ENCODE data around the gene TMEM131. TPM values are rescaled to one million over a fixed set of nuclear protein-coding genes. Genes with fewer than 3 reads are reported as not detected.

The TMEM131 gene
- total and polyA plus RNA-seq, 3 donors from 2014 or later, result 35.0 to 54.8 (median 49.6) TPM

DNA sequence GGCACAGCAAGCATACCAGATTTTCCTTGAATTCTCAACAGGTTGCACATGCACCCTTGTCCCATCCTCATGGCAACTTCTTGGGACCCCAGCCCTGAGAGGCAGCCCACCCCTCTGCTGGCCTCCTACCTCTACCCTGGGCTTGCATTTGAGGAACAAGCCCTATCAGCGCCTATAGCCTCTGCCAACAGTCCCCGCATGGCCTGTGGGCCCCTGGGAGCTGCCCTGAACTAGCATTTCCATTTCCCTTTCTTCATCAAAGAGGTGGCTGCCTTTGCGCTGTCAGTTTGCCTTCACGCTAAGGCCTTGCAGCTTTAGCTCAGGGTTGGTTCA lies 287.7 kb downstream of the TMEM131 start:
- Histone ChIP-seq H3K36me3 (ENCODE audit: low read depth, missing control alignments) (no peaks in the 10 kb centered on the region), H3K4me3 (no peak overlapping the region), H3K27ac (no peak overlapping the region), H3K4me1 (no peaks in the 10 kb centered on the region), H3K9me3 (no peaks in the 10 kb centered on the region), H3K27me3 (no peaks in the 10 kb centered on the region)
- intact Hi-C loops (cut with DNase I; ENCODE audit: low total_unique reads), result no loop called here
- TF ChIP-seq, protein P1, sequence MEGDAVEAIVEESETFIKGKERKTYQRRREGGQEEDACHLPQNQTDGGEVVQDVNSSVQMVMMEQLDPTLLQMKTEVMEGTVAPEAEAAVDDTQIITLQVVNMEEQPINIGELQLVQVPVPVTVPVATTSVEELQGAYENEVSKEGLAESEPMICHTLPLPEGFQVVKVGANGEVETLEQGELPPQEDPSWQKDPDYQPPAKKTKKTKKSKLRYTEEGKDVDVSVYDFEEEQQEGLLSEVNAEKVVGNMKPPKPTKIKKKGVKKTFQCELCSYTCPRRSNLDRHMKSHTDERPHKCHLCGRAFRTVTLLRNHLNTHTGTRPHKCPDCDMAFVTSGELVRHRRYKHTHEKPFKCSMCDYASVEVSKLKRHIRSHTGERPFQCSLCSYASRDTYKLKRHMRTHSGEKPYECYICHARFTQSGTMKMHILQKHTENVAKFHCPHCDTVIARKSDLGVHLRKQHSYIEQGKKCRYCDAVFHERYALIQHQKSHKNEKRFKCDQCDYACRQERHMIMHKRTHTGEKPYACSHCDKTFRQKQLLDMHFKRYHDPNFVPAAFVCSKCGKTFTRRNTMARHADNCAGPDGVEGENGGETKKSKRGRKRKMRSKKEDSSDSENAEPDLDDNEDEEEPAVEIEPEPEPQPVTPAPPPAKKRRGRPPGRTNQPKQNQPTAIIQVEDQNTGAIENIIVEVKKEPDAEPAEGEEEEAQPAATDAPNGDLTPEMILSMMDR (IDR thresholded peaks at IDR 0.05), result no peak
- no peak for TF ChIP-seq POLR2A (IDR thresholded peaks at IDR 0.05)
- 74 to 79% methylated on average over 3 to 4 of the region's 4 CpGs for WGBS, 2 donors
- no peak for DNase-seq

DNA sequence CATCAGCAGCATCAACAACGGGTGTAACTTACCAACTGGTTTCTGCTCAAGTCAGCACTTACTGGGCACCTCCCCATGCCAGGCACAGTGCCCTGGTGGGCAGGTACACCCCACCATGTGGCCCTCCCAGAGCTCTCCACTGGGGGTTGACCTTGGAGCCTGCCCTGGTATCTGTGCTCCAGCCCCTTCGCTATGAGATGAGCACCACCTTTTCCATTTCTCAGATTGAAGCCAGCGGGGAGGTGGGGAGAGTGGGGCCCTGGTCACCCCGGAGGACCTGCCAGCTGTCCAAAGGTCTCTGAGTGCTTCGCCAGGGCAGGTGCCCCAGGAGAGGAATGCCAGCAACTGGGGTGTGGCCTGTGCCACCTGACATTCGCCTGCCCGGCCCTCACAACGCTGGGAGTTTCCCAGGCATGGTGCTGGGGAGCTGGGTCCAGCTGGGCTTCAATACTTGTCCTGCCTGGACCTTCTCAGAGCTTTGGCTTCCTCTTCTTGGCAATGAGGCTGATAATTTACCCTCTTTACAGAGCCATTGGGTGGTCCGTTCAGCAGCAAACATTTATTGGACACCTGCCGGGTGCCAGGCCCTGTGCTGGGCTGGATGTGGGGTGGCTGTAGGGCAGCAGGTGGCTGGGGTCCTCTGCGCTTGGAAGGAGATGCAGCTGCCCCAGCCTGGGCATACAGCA lies 288.2 kb downstream of the TMEM131 start:
- Histone ChIP-seq H3K9me3 (no peaks in the 10 kb centered on the region), H3K27me3 (no peaks in the 10 kb centered on the region), H3K27ac (no peak overlapping the region), H3K4me3 (no peak overlapping the region), H3K36me3 (ENCODE audit: low read depth, missing control alignments) (no peaks in the 10 kb centered on the region), H3K4me1 (no peaks in the 10 kb centered on the region)
- peak; percentile 8 for DNase-seq
- TF ChIP-seq POLR2A (IDR thresholded peaks at IDR 0.05), result no peak
- TF ChIP-seq, protein P1 (IDR thresholded peaks at IDR 0.05), result no peak
- intact Hi-C loops (cut with DNase I; ENCODE audit: low total_unique reads), result no loop called here
- WGBS, 2 donors, result 64 to 81% methylated on average over 2 to 10 of the region's 11 CpGs

GRCh38 chr2:97706708-97707345 lies 288.9 kb downstream of the TMEM131 start:
- no peak overlapping the region for H3K4me3 ChIP-seq
- H3K4me1 ChIP-seq, result no peaks in the 10 kb centered on the region
- WGBS, 2 donors, result 62 to 65% methylated on average over 11 of the region's 11 CpGs
- no peak overlapping the region for H3K27ac ChIP-seq
- H3K9me3 ChIP-seq, result no peaks in the 10 kb centered on the region
- no peak for DNase-seq
- intact Hi-C loops (cut with DNase I; ENCODE audit: low total_unique reads), result no loop called here
- TF ChIP-seq POLR2A (IDR thresholded peaks at IDR 0.05), result no peak
- TF ChIP-seq, protein P1 (IDR thresholded peaks at IDR 0.05), result no peak
- no peaks in the 10 kb centered on the region for H3K27me3 ChIP-seq
- H3K36me3 ChIP-seq (ENCODE audit: low read depth, missing control alignments), result no peaks in the 10 kb centered on the region

Small RNA genes within 50 kb of the gene (small RNA-seq; reads per million reads assigned to genes)
- gene HMGN1P36 (0 reads per million in 2 donors), gene RNU7-96P (0 reads per million in 2 donors)

Other genes starting within 250 kb of the TMEM131 start
- gene VWA3B, start 91.2 kb upstream of the TMEM131 start, total RNA-seq, result 10 to 100 TPM; 27.0 to 81.6 TPM
- 118 TPM for gene VWA3B, start 91.2 kb upstream of the TMEM131 start, polyA plus RNA-seq (ENCODE audit: insufficient read depth, low read depth, low replicate concordance)

All from testis (tissue), 3 donors.